ENCODE results near the gene BNC2.

The BNC2 gene

DNA sequence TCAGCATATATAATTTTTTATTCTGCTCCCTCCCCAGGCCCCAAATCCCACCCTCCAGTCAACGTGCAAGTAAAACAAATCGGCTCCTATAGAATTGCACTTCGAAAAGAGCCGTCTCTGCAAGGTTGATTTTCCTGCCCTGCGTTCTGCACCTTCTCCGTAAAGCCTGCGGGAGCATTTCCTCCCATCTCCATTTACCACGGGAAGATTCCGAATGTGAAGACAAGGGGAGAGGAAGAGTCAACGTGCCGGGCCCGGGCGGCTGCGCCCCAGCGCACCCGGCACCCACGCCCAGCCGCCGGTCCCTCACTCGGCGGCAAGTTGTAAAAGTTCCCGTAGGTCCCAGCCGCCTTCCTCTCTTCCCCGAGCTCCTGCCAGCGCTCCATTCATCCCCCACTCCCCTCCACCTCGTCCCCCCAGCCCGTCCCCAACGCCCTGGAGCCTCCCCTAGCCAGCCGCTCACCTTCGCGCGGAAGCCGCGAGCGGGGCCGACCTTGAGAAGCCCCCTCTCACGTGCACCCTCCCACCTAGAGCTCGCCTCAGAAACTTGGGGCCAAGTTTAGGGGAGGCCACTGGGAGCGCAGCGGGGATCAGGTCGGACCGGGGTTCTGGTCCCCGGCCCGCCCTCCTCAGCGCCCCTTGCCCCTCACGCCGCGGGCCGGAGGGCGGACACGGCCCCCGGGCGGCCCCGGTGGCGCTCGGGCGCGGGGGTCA, 431 bp downstream of the BNC2 start:
- no peak for DNase-seq (ENCODE audit: low read depth in 4 of 4, low spot score in 1 of 4)

DNA sequence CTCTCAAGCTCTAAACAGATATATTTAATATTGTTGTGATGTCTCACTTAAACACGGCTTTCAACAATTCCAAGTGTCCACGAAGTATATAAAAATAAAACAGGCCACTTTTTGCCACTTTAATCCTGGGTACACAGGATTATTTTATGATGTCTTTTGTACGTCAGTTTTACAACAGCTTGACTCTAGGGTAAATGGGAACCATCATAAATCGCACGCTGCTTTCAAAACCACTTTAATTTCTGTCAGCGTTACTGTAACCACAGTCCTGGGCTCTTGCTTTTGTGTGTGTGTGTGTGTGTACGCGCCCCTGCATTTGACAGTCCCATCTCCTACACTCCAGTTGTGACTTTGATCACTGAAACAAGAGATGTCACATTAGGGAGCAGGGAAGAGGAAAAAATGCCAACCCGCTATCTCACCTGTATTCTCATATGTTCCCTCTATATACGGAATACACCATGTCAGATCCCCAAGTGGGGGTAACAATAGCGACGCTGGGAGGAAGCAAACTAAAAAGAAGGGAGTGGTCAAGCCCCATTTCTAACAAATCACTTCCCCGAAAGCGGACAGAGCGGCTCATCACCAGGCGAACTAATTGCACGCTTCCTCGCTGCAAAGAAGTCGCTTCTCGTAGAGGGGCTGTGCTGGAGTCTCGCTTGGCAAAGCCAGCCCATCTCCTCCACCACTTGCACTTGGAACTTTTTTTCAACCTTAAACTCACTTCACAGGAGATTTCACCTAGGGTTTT, 1.2 kb downstream of the BNC2 start:
- no peak for DNase-seq (ENCODE audit: low read depth in 4 of 4, low spot score in 1 of 4)

DNA sequence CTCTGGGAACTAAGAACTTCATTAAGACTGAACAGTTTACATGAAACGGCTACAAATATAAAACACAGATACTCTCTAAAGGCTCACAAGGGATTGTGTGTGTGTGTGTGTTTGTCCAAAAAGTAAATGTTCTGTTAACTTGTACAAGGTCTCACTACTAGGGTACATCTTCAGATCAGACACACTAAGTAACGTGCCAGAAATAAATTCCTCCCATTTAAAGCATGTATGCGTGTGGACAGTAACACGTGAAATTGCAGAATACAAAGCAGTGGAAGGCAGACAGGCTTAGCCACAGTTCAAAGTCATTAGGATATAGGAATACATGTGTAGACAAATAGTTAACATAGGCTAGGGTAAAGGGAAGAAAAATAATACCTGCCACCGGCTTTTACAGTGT, 1.8 kb downstream of the BNC2 start:
- DNase-seq (ENCODE audit: low read depth in 4 of 4, low spot score in 1 of 4): no peak

DNA sequence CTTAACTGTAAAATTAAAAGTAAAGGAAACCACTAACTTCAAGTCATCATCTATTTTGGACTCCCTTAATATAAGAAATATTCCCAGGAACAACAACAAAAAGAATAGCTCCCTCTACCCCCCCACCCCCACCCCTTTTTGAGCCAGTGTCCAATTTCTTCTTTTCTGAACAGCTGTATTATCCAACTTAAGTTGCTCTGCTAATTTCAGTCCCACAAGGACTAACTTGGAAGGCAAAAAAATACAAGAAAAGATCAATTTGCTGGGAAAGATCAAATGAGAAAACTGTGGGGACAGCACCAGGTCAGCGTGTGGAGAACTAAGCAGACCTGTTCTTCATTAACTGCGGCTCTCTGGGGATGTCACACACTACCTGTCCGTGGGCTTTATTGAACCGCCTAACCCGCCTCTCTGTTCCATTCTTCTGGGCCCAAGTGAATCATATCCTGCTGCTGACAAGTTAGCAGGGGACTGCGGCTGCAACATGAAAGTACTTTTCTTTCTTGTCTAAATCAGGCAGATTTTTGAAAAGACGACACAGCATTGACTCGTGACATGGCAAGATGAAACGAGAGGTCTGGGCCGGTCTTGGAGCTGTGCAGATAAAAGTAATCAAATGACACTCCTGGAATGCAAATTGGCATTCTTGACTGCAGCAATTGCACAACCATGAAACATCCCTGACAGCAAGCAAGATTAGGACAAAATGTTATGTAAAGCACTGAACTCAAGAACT, 2.7 kb downstream of the BNC2 start:
- no peak for DNase-seq (ENCODE audit: low read depth in 4 of 4, low spot score in 1 of 4)

DNA sequence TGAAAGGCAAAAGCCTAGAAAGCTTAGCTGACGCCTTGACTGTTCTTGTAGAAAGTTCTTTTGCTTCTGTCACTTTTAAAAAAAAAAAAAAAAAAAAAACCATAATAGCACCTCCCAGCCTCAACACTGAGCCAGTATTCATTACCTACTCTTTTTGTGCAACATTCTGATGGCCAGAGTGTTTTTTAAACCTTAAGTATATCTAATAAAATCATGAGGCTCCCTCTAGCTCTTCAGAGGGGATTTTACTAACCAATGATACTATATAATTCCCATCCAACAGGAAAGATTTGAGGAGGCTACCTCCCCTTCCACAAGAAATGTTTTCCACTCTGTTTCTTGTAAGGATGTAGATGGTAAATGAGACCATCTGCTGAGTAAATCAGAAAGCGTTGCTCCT, 3.9 kb downstream of the BNC2 start:
- DNase-seq (ENCODE audit: low read depth in 4 of 4, low spot score in 1 of 4): no peak

DNA sequence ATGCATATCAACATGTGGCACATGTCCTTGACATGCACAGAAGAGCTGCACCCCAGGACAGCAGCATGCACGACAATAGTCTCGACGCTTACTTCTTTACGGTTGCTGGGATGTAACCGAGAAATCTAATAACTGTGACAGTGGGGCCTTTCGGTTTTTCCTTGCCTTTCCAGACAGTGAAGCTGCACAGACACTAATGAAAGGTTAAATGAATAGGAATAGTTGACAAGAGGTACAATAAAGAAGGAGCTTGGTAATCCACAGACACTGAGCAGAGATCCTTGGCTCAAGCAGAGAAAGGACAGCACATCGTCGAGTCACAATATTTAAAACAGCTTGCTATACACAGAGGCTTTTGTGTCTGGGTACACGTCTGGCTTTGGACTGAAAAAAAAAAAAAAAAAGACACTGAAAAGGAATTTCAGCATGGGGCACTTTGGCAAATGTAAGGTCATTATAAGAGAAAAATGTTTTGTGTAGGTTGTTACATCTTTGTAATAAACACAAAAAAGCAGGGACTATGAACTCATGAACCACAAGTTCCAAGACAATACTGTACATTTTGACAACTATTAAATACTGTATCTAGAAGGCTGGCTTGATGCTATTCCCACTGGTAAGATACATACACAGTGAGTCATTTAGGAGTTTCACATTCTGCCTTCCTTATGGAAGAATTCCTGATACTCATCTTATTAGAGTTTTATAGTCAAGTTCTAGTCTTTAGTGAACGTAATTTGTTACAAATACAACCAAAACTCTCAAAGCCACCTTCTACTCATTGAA, 5.6 kb downstream of the BNC2 start:
- no peak for DNase-seq (ENCODE audit: low read depth in 4 of 4, low spot score in 1 of 4)

DNA sequence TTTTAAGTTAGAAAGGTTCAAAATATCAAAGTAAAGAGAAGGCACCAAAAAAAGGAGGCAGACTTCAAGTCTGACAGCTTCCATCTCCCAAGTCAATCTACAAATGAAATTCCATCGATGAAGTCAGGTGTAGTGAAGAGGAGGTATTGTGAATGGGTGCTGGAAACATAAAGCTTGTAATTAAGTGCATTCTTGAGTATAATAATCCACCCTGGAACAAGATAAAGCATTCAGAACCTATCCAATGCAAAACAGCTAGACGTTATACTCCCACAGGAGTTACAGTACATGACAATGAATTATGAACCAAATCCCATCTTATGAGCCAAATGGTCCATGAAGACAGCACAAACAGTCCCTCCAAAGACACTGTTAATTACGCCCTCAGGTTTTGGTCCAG, 22.3 kb downstream of the BNC2 start:
- DNase-seq (ENCODE audit: low read depth in 4 of 4, low spot score in 1 of 4): no peak

DNA sequence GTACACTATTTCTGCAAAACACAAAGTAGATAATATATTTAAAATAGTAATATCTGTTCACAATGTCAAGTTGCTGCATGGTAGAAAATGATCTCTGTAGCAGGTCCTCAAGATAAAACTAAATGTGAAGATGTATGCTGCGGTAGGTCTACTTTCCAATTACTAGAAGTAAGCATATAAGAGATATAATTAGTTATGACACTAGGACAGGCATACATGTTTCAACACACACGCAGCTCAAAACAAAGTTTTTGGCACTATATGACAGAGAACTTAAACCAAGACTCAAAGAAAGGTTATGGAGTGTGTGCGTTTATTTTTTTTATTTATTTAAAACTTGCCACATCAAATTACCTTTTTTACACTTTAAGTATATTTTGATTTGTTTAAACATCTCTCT, 23.5 kb downstream of the BNC2 start:
- DNase-seq (ENCODE audit: low read depth in 4 of 4, low spot score in 1 of 4): no peak

DNA sequence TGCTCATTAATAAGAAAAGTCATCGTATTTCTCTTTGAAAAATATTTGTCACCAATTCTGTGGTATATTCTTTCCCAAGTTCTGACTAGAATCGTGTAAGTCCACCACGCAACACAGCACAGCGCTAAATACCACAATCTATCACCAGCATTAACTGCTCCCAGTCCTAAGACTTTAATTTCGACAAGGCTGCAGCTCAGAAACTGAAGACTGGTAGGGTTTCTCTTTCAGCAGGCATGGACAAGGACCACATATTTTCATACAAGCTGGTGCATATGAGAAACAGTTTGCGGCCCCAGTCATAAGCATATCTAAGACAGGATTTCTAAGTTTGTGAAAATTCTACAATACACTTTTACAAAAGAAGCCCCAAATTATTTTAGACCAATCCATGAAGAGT, 24.1 kb downstream of the BNC2 start:
- DNase-seq (ENCODE audit: low read depth in 4 of 4, low spot score in 1 of 4): no peak

DNA sequence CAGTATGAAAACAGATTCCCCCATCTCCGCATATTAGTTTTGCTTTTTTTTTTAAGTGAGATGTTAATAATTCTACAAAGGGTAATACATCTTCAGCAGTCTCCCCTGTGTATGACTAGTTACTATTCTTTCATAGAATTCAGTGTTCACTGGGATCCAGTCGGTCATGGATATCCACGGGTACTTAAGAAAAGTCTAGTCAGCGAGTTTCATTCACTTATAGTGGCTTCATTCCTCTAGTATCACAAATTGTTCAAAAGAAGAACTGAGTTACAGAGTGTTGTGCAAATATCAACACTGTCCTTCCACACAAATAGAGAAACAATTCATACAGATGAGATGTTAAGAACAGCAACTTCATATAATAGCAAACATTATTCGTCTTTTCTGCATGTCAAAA, 35.7 kb downstream of the BNC2 start:
- no peak for DNase-seq (ENCODE audit: low read depth in 4 of 4, low spot score in 1 of 4)

DNA sequence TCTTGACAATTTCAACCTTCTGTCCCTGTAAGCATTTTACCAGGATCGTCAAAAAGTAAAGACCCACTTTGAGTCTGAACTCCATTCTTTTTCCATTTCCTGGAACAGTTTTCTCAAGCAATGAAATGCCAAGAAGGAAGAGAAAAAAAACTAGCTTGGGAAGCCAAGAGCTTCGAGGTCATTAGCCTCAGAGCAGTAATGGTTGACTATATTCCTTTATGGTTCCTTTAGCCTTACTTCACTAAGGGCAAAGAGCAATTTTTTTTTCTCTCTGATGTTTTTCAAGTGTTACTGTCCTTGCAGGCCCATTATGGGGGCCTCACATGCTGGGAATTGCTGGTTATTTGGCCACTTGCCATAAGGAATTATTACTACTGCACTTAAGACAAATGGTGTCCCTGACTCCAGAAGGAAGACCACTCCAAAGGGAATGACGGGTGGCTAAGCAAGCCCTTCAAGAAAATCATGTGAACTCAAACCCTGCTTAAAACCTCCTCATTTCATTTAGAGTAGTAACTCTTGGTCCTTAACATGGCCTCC, 37.1 kb downstream of the BNC2 start:
- no peak for DNase-seq (ENCODE audit: low read depth in 4 of 4, low spot score in 1 of 4)

DNA sequence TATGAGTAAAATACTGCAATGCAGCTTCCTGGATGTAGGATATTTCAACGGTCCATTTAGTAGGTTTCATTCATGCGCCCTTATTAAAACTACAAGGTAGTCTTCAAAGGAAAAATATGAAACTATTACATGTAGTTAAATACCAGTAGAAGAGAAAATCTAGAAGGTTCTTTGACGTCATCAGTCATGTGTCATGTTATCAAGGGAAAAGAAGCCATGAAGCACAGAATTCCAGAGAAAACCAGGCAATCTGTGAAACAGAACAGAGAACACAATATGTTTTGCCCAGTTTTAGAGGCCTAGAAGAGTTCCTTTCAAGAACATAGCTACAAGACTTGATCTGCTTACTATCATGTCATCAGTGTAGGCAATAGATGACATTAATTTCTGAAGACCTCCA, 38.4 kb downstream of the BNC2 start:
- no peak for DNase-seq (ENCODE audit: low read depth in 4 of 4, low spot score in 1 of 4)

DNA sequence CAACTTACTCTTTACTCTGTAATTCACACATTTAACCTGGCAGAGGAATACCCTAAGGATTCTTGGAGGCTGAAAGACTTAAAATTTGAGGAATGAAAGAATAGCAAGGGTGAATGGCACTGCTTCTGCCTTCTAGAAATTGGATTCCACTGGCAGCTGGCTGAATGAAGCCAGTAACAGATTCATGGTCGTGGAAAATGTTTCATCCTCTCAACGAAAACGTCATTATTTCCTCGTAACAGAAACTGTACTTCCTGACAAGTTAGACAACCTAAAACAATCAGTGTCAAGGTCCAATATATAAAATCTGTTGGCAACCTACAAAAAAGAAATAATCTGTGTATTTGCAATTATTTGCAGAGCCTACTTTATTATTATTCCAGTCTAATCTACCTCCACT, 39.7 kb downstream of the BNC2 start:
- no peak for DNase-seq (ENCODE audit: low read depth in 4 of 4, low spot score in 1 of 4)

DNA sequence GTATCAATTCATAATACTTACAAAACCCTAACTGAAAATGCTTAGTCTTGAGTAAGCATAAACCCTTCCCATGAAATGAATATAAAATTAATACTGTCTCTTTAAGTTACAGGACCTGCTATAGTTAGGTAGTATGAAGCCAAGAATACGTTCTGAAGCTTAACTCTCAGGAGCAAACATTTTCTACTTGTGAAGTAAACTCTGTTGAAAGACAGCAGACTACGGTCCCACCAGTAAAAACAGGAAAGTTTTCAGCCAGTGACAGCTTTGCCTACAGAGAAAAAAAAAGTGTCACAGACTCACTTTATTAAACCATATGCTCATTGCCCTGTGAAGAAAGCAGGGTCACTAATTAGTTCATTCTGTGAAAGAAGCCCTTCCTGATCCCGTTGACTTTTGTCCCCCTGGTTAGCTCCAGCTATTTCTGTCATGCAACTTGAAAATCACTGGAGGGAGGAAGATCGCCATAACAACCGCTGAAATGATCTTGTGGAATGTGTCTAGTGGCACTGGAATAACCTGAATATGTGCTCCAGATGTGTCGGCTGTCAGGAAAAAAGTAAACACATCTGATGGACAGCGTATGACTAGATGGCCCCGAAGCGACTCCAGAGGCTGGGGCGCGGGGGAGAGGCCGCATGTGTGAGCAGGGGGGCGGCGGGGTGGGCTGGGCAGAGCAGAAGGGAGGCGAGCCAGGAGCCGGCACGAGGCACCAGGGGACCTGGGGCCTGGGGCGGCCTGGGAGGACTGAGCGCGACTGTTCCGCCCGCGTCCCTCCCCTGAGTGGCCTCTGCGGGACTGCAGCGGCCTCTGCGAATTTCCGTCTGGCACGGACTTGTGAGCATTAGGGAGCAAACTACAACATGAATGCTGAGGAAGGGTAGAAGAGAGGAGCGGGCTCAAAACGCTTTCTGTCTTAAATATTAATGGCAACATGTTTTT, 41.9 kb downstream of the BNC2 start:
- no peak for DNase-seq (ENCODE audit: low read depth in 4 of 4, low spot score in 1 of 4)

DNA sequence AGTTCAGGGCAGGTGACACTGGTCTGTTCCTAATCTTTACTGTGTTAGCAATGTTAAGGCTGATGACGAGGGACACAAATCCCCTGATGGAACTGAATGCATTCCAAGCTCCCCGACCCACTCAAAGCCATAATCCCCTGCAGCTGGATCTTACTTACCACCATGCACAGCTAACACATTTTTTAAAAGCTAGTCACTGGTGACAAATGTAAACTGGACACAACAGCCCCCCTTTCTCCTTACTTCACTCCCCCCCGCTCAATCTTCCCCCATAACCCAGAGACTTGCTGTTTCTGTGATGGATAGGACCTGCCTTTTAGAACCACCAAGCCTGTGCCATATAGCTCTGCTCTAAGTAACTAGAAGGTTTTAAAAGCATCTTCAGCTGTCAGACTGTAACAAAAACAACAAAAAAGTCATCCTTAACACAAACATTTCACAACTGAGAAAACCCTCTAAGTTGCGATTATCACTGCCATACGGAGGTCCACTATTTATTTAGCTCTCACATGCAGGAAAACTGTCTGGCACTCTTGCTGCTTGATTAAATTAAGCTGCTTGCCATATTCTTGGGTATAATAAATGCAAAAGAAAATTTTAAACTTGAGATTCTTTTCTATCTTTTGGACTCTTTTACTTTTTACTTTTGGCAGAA, 44.4 kb downstream of the BNC2 start:
- DNase-seq (ENCODE audit: low read depth in 4 of 4, low spot score in 1 of 4): no peak

DNA sequence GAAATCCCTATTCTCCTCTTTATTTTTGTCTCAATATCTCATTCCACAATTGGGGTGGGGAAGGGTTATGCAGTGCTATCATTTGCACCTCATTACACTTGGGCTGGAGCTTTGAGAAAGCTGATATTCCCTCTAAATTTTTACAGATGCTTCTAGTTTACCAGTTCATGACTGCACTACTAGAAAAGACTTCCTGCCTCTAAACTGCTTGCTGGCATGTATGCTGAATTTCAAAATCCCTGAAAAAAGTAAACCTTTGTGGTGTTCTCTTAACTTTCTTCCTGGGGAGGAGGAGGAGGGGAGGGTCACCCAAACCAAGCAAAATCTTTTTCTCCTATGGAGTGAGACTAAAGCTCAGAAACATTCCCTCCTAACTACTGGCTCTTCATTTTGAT, 45.1 kb downstream of the BNC2 start:
- no peak for DNase-seq (ENCODE audit: low read depth in 4 of 4, low spot score in 1 of 4)

DNA sequence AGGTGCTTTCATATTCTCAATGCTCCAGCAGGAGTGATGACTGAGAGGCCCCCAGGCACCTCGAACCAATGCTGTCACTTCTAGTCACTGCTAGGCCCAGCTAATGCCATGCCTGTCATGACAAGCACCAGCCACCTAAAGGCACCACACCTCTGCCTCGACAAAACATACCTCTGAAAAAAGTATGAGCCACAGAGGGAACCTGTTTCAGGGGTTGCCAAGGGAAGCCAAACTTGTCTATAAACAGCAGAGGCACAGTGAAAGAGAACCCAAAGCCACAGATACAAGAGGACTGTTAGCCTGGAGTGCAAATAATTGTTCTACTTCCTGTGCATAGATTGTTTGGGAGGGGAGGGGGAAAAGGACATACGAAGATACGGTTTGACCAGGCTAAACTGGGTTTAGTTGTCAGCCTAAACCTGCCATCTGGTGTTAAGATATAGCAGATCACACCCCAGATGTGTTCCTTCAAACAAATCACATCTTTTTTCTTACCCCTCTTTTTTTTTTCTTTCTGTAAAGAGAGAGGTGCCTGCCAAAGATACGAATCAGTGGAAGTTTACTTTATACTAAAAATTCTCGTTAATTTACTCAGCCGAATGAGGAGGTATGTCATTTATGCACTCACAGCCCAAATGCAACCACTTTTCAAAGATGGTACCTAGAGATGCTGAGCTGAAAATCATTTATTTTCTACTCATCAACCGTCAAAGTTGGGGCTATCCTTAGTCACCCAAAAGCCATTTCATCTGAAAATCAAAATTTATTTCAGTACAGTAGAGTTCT, 45.7 kb downstream of the BNC2 start:
- DNase-seq (ENCODE audit: low read depth in 4 of 4, low spot score in 1 of 4): no peak

DNA sequence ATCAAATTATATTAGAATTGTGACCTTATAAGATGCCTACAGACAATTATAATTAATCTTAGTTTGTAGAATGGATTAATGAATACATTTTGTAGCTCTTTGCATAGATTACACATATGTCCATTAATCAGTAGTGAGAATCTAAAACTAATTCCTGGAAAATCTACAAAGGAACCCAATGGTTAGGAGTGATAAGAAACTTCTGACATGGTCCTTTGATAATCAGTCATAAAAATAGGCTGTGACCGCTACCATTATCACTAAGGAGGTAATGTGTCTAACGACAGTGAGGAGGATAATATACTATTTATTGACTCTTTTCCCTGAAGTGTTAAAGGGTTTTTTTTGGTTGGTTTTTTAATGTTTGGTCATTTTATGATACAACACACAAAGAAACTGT, 46.6 kb downstream of the BNC2 start:
- no peak for DNase-seq (ENCODE audit: low read depth in 4 of 4, low spot score in 1 of 4)

DNA sequence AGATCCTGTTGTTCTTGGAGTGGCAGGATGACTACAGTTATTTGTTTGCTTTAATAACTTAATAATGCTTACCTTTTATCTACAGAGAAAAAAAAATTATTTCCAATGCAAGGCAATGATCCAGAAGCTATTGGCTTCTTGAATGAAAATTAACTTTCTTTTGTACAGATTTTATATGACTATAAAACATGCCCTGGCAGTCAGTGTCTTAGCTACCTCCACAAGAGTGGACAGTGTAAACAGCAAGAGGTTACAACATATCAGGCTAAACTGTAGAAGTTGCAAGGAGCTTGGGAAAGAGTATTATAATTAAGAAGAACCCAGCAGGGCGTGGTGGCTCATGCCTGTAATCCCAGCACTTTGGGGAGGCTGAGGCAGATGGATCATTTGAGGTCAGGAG, 49.1 kb downstream of the BNC2 start:
- no peak for DNase-seq (ENCODE audit: low read depth in 4 of 4, low spot score in 1 of 4)
